Rectal smooth muscle tissue (tissue), 1 donor: ENCODE measurements around the gene OR4D11.

Experiments used
- H3K27ac ChIP-seq: one replicate; pipeline ENCODE4 v1.7.0; 2013; ENCODE audit warnings: low read depth, low read length, inconsistent platforms
- H3K27me3 ChIP-seq: one replicate; pipeline ENCODE4 v1.7.0; 2013; ENCODE audit warnings: low read length; ENCODE audit not compliant: control insufficient read depth, insufficient read depth
- H3K36me3 ChIP-seq: one replicate; pipeline ENCODE4 v1.7.0; 2013; ENCODE audit warnings: low read length; ENCODE audit not compliant: control insufficient read depth, insufficient read depth
- H3K4me1 ChIP-seq: one replicate; pipeline ENCODE4 v1.7.0; 2013; ENCODE audit warnings: low read length; ENCODE audit not compliant: control insufficient read depth, insufficient read depth
- H3K4me3 ChIP-seq: one replicate; pipeline ENCODE4 v1.7.0; 2013; ENCODE audit warnings: low read length
- H3K9ac ChIP-seq: one replicate; pipeline ENCODE4 v1.7.0; 2013; ENCODE audit warnings: low read length

Gene OR4D11

GRCh38 chr11:59551659-59552521 is 48.5 kb downstream of the OR4D11 start:
- Histone ChIP-seq H3K27ac (peak overlapping the region; percentile 66), H3K36me3 (no peaks in the 10 kb centered on the region), H3K4me1 (no peaks in the 10 kb centered on the region), H3K27me3 (no peaks in the 10 kb centered on the region), H3K4me3 (peak overlapping the region; percentile 67), H3K9ac (peak overlapping the region; percentile 2)

GRCh38 chr11:59552844-59553243 is 49.5 kb downstream of the OR4D11 start:
- Histone ChIP-seq H3K27ac (no peak overlapping the region), H3K4me1 (no peaks in the 10 kb centered on the region), H3K9ac (no peak overlapping the region), H3K4me3 (no peak overlapping the region), H3K36me3 (no peaks in the 10 kb centered on the region), H3K27me3 (no peaks in the 10 kb centered on the region)

- Histone ChIP-seq H3K9ac (no peak overlapping the region), H3K4me1 (no peaks in the 10 kb centered on the region), H3K27ac (no peak overlapping the region), H3K4me3 (no peak overlapping the region), H3K27me3 (no peaks in the 10 kb centered on the region), H3K36me3 (no peaks in the 10 kb centered on the region)
Measured at GRCh38 chr11:59553323-59553722, 49.9 kb downstream of the OR4D11 start.
